Activated naive CD8-positive, alpha-beta T cell treated with anti-CD3 and anti-CD28 coated beads, Interleukin-2, amount 50 U/mL, for 24 hours (primary cell): ENCODE measurements around the gene PPP1R14C.

ENCODE experiments used
- ATAC-seq: fragments of 150-1000 bp; cut with Tn5 transposase; one replicate; pipeline ENCODE4 v1.10.0; 2021
- DNase-seq: peaks from one replicate; pipeline ENCODE4 v3.0.0; 2021
- H3K27ac Mint-ChIP-seq: one replicate; pipeline ENCODE4 v1.8.0; 2021; ENCODE audit warnings: mild to moderate bottlenecking, mixed read lengths
- H3K27me3 Mint-ChIP-seq: one replicate; pipeline ENCODE4 v1.8.0; 2021; ENCODE audit warnings: mixed read lengths
- H3K36me3 Mint-ChIP-seq: one replicate; pipeline ENCODE4 v1.8.0; 2021; ENCODE audit warnings: low read depth, mixed read lengths
- H3K4me1 Mint-ChIP-seq: one replicate; pipeline ENCODE4 v1.8.0; 2021; ENCODE audit warnings: mixed read lengths
- H3K4me3 Mint-ChIP-seq: one replicate; pipeline ENCODE4 v1.8.0; 2021; ENCODE audit warnings: mild to moderate bottlenecking, moderate library complexity, mixed read lengths
- H3K9me3 Mint-ChIP-seq: one replicate; pipeline ENCODE4 v1.8.0; 2021; ENCODE audit warnings: mixed read lengths

Gene PPP1R14C

DNA sequence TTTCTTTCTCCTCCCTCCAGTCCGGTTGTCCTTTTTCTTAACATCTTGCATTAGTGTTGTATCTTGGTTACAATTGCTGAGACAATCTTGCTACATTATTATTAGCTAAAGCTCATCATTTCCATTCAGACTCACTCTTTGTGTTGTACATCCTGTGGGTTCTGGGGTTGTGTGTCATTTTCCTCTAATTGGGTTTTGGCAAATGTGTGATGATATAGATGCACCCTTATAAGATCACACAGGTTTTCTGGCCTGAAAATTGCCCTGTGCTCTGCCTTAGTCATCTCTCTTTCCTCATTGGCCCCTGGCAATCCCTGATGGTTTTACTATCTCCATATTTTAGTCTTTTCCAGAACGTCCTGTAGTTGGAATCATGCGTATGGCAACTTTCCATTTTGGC is 60.1 kb downstream of the PPP1R14C start:
- DNase-seq (no peak), ATAC-seq (peak; percentile 64)
- H3K9me3 Mint-ChIP-seq, result no peaks in the 10 kb centered on the region
- no peaks in the 10 kb centered on the region for H3K36me3 Mint-ChIP-seq
- H3K4me1 Mint-ChIP-seq, result peaks cover 7% of the 10 kb centered on the region
- peaks cover 9% of the 10 kb centered on the region for H3K27me3 Mint-ChIP-seq
- H3K4me3 Mint-ChIP-seq, result no peak overlapping the region
- H3K27ac Mint-ChIP-seq, result peak overlapping the region; percentile 63

DNA sequence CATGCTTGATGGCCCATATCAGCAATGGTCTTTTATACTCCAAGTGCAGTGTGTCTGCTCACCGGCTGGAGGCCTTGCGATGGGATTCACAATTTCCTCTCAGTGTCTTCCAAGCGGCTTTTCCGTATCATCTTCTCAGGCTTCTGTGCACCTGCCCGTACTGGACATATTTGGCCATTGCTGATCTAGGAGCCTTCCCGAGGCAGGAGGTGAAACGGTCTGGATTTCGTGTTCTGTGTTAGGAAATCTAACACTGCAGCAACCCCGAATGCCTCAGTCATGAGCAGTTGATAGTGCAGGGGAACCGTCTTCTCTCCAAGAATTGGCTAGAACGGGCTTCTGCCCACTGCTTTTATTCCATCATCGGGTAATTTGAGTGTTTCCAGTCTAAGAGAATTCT is 60.5 kb downstream of the PPP1R14C start:
- Mint-ChIP-seq H3K9me3 (no peaks in the 10 kb centered on the region), H3K27ac (no peak overlapping the region), H3K4me3 (no peak overlapping the region), H3K27me3 (peaks cover 9% of the 10 kb centered on the region), H3K36me3 (no peaks in the 10 kb centered on the region), H3K4me1 (peaks cover 7% of the 10 kb centered on the region)
- DNase-seq, result no peak
- no peak for ATAC-seq

DNA sequence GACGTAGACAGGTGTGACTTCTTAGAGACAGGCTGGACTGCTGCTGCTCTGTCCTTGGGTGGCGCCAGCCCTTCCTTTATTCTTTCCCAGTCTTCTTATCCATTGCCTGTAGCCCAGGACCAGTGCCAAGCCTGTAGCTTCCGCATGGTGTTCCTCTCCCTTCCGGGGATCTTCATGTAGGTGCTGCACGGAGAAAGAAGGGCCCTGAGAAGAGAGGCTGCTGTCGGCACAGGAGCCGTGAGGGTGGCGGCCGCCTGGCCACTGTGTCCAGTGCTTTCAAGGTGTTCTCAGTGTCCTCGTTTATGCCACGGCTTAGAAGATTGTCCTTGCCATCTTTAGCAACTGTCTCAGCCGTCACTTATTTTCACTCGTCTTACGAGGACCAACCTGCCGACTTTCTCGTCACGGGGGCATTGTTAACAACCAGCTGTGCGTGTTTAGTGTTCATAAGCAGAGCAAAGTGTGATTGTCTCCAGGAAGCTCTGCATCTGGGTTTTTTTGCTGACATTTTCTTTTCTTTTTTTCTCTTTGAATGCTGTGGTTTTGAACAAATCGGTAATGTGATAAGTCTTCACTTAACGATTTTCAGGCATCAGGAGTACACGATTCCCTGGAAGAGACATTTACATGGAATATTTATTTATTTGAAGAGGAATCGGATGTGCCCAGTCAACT is 61.2 kb downstream of the PPP1R14C start:
- no peak overlapping the region for H3K27ac Mint-ChIP-seq
- DNase-seq (no peak), ATAC-seq (no peak)
- no peaks in the 10 kb centered on the region for H3K36me3 Mint-ChIP-seq
- H3K4me1 Mint-ChIP-seq, result peaks cover 7% of the 10 kb centered on the region
- peaks cover 9% of the 10 kb centered on the region for H3K27me3 Mint-ChIP-seq
- no peak overlapping the region for H3K4me3 Mint-ChIP-seq
- no peaks in the 10 kb centered on the region for H3K9me3 Mint-ChIP-seq

DNA sequence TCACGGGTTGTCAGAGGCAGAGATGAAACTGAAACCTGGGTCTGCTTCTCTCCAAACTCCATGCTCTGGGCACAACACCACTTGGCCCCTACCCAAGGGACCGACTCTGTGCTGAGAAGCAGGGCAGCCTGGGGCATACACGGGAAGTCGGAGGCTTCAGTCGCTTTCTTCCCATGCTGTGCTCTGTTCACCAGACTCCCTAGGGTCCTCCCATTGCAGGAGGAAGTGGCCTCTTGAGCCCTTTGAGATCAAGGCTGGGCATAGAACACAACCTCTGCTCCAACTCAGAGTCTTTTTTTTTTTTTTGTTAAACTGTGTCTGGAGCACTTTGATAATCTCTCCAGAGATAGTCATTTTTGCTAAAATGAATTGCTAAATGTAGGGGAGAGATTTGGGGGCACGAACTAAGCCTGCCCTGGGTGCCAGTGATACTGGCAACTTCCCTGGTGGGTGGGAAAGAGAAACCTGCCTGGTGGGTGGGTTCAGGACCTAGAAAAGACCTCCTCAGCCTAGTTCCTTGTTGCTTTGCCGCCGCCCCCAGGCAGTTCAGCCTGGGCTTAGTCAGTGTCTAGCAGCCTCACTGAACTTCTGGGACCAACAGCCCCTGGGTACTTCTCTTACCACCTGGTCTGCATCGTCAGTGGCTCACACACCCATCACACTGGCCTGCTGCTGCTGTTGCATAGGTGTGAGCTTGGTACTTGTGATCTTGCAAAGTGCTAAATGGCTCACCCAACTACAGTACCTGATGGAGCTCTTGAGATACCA is 62.0 kb downstream of the PPP1R14C start:
- Mint-ChIP-seq H3K4me3 (no peak overlapping the region), H3K9me3 (no peaks in the 10 kb centered on the region), H3K36me3 (no peaks in the 10 kb centered on the region), H3K27ac (no peak overlapping the region), H3K4me1 (peaks cover 7% of the 10 kb centered on the region), H3K27me3 (peaks cover 9% of the 10 kb centered on the region)
- no peak for ATAC-seq
- DNase-seq, result no peak

DNA sequence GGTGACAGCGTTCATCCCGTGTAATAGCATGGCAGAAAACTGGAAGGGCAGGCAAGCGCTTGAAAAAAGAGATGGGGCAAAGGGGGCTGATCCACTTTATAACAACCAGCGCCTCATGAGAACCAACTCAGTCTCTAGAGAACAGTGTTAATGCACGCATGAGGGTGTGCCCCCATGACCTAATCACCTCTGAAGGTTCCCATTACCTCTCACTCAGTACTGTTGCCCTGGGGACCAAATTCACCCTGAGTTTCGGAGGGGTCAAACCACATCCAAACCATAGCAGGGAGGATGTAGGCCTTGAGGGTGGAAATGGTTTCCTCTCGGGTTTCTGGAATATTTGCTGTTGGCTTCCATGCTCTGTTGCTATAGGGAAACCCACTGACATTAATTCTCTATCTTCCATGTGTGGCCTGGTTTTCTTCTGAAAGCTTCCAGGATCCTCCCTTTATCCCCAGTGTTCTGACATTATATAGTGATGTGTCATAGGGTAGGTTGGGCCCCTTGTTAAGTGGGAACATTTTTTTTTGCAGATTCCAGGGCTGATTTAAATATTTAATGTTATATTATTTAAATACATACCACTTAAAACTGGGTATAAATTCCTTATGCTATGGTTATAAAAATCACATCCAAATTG is 65.2 kb downstream of the PPP1R14C start:
- DNase-seq (no peak), ATAC-seq (no peak)
- Mint-ChIP-seq H3K27ac (no peak overlapping the region), H3K4me1 (peaks cover 6% of the 10 kb centered on the region), H3K9me3 (no peaks in the 10 kb centered on the region), H3K4me3 (no peak overlapping the region), H3K27me3 (peaks cover 5% of the 10 kb centered on the region), H3K36me3 (no peaks in the 10 kb centered on the region)

DNA sequence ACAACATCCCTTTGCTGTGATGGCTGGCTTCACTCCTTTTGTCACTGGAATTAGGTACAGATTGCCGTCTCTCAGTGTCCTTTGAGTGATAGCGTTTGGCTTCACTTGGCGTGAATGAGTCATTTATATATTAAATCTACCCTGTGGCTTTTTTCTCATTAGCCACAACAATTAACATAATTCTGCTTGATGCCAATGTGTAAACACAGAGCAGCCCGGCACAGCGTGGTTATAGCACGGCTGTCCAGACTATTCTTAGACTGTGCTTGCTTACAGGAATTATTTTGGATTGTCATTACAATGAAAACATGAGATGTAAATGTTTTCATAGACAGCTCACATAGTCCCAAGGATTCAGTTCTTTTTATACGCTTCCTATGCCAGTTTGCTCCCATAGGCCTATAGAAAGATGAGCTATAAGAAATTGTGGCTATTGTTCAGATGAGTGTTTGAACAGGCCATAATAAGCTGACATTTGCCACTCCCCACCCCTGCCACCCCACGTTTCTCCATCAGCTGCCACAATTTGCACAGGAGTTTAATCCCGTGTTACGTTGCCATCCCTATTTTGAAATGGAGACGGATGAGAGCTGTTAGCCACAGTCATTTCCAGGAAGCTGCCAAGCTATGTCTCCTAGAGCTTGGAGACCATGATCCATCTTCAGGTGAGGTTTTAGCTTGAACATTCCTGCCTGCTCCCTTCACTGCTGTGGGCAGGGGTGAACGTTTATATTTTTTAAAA is 65.9 kb downstream of the PPP1R14C start:
- no peak for ATAC-seq

DNA sequence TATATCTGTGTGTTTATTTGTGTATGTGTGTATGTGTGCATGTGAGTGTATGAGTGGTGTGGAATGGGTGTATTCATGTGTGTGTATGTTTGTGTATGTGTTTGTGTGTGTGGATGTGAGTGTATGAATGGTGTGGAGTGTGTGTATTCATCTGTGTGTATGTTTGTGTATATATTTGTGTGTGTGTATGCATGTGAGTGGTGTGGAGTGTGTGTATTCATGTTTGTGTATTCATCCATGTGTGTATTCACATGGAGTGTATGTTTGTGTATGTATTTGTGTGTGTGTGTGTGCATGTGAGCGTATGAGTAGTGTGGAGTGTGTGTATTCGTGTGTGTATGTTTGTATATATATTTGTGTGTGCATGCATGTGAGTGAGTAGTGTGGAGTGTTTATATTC is 66.6 kb downstream of the PPP1R14C start:
- no peaks in the 10 kb centered on the region for H3K9me3 Mint-ChIP-seq
- no peak overlapping the region for H3K27ac Mint-ChIP-seq
- ATAC-seq (no peak), DNase-seq (no peak)
- peaks cover 3% of the 10 kb centered on the region for H3K4me1 Mint-ChIP-seq
- H3K27me3 Mint-ChIP-seq, result peaks cover 3% of the 10 kb centered on the region
- no peaks in the 10 kb centered on the region for H3K36me3 Mint-ChIP-seq
- no peak overlapping the region for H3K4me3 Mint-ChIP-seq

More for the DNA sequence above, 65.9 kb downstream of the PPP1R14C start:
- no peak for DNase-seq
- Mint-ChIP-seq H3K9me3 (no peaks in the 10 kb centered on the region), H3K36me3 (no peaks in the 10 kb centered on the region), H3K4me1 (peaks cover 3% of the 10 kb centered on the region), H3K27ac (no peak overlapping the region), H3K4me3 (no peak overlapping the region), H3K27me3 (peaks cover 4% of the 10 kb centered on the region)

DNA sequence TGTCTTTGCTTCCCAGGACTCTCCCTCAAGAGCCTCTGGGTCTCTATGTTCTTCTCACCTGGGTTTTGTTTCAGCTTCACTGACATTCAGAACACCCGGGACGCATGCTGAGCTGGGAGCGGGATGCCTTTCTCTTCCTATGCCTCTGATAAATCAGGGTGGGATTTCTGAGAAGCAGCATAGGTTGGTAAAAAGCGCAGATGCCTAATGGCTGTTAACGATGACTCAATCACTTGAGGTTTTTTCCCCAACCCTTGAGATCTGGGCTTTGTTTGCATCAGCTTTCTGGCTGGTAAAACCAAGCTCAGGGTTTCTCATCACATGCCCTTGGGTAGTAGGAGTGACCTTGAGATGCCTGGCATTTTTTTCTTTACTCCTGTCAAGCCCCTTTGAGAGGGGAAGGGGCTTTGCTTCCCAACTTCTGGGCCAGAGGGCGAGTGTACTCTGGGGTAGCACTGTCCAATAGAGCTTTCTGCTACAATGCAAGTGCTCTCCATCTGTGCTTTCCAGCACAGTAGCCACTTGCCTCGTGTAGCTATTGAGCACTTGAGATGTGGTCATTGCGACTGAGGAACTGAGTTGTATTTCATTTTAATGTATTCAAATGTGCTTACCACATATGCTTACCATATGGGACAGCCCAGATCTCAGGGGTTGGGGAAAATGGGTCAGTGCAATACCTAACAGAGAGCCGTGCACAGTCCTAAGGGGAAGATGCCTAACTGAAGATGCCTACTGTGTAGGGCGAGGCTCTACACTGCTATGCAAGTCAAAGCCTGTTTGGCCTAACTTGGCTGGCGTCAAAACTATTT is 69.1 kb downstream of the PPP1R14C start:
- DNase-seq, result no peak
- no peak overlapping the region for H3K27ac Mint-ChIP-seq
- peaks cover 3% of the 10 kb centered on the region for H3K4me1 Mint-ChIP-seq

DNA sequence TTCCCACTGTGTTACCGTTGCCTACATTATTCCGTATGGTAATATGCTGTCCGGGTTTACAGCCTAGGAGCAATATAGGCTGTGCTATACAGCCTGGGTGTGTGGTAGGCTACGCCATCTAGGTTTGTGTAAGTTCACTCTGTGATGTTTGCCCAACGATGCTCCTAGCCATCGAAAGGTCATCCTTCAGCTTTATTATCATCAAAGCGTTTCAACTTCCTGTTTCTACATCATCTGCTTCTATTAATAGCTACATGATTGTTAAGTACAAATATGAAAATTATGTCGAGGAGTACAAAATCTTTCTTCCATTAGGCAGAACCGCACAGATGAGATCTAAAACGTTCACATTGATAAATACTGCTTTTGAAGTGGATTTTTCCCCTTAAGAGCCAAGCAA is 69.9 kb downstream of the PPP1R14C start:
- ATAC-seq (no peak), DNase-seq (no peak)
- Mint-ChIP-seq H3K4me3 (no peak overlapping the region), H3K27ac (no peak overlapping the region), H3K27me3 (peaks cover 7% of the 10 kb centered on the region), H3K4me1 (peaks cover 3% of the 10 kb centered on the region), H3K9me3 (no peaks in the 10 kb centered on the region), H3K36me3 (no peaks in the 10 kb centered on the region)

More for the DNA sequence above, 69.1 kb downstream of the PPP1R14C start:
- ATAC-seq, result no peak
- H3K4me3 Mint-ChIP-seq, result no peak overlapping the region
- no peaks in the 10 kb centered on the region for H3K36me3 Mint-ChIP-seq
- H3K27me3 Mint-ChIP-seq, result peaks cover 7% of the 10 kb centered on the region
- no peaks in the 10 kb centered on the region for H3K9me3 Mint-ChIP-seq

DNA sequence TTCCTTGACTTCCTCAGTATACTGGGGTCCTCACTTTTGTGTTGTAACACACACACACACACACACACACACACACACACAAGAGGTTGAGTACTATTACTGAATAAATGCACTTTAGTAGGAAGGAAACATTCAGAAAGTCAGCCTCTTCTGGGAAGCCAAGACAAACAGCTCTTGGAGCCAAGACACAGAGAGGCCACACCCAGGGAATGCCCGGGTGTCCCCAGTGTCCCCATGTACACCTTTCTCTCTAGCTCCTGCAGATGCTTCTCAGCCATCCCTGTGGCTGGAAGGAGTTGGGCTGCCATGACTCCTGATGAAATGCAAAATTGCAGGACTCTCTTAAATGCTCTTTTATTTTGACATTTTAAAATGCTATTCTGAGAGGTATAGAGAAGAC is 70.5 kb downstream of the PPP1R14C start:
- H3K27ac Mint-ChIP-seq, result no peak overlapping the region
- peaks cover 3% of the 10 kb centered on the region for H3K4me1 Mint-ChIP-seq
- H3K9me3 Mint-ChIP-seq, result no peaks in the 10 kb centered on the region

DNA sequence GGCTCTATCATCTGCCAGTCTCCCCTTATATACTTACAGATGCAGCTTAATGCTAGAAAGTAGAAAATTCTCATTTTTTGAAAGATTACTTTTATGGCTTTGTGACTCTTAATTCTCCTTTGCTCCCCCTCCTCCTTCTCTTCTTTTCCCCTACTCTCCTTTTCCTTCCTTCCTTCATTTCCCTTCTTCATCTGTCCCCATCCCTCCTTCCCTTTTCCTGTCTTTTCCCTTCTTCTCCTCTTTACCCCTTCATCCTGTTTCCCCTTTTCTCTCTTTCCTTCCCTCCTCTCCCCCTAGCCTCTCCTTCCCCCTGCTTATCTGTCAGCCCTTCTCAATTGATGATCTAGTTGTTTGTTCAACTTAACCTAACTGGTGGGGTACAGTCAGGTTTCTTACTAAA is 71.5 kb downstream of the PPP1R14C start:
- ATAC-seq (no peak), DNase-seq (no peak)
- Mint-ChIP-seq H3K4me3 (no peak overlapping the region), H3K9me3 (no peaks in the 10 kb centered on the region), H3K27me3 (peaks cover 7% of the 10 kb centered on the region), H3K27ac (no peak overlapping the region), H3K36me3 (no peaks in the 10 kb centered on the region), H3K4me1 (peaks cover 3% of the 10 kb centered on the region)

More for the DNA sequence above, 70.5 kb downstream of the PPP1R14C start:
- ATAC-seq (no peak), DNase-seq (no peak)
- Mint-ChIP-seq H3K36me3 (no peaks in the 10 kb centered on the region), H3K4me3 (no peak overlapping the region), H3K27me3 (peaks cover 7% of the 10 kb centered on the region)

DNA sequence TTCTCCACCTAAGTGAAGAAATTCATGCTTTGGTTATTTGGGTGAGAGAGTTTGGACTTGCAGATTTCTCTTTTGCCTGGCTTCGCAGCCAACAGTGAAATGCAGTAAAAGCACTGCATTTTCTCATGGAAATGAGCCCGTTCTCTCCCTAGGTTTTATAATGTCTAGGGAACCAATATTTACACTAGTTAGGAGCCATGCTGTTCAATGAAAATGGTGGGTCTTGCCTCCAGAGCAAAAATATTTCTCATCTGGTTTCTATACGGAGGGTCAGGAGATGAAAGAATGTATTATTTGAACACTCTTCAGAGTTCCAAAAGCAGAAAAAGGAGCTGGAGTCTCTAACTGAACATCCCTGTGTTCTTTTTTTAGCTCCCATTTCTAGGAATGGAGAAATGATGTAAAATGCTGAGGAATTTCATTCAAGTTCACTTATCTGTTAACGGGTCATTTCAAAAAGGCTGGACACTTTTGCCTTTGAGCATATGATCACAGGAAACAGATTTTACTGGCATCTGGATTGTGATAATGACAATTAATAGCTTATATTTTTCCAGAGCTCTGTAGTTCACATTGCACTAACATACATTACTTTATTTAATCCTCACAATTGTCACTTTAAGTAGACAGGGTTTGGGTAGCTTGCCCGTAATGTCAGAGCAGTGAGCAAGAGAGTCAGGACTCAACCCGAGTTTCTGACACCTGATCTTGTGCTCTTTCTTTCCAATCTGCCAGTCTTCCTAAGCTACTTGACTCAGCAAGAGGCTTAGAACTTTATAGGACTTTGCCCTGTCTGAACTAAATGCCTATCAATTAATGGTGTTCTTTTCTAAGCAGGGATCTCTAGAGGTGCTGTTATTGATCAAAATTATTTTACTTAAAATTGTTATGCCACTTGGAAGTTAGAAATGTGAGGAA is 78.0 kb downstream of the PPP1R14C start:
- H3K4me1 Mint-ChIP-seq, result no peaks in the 10 kb centered on the region
- H3K9me3 Mint-ChIP-seq, result no peaks in the 10 kb centered on the region
- no peak overlapping the region for H3K4me3 Mint-ChIP-seq
- H3K27ac Mint-ChIP-seq, result no peak overlapping the region
- peaks cover 20% of the 10 kb centered on the region for H3K27me3 Mint-ChIP-seq
- no peaks in the 10 kb centered on the region for H3K36me3 Mint-ChIP-seq
- DNase-seq (no peak), ATAC-seq (no peak)

DNA sequence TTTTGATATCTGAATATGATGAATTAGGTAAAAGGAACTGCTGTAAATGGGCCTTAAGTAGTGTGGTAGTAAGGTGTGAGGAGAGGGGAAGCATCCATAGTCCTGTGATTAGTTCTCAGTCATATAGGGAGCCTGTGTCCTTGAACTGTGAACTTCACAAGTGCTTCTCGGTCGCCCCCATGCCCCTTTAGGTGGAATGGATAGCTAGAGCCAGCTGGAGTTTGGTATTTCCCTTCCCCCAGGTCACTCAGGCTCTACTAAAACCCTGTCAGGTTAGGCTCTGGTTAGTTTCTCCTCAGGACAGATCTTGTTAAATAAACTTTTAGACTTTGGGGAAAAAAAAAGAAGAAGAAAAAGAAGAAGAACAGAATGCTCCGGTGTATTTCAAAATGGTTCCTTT is 82.0 kb downstream of the PPP1R14C start:
- no peak for DNase-seq
- Mint-ChIP-seq H3K36me3 (no peaks in the 10 kb centered on the region), H3K27me3 (peaks cover 29% of the 10 kb centered on the region)

More for the DNA sequence above, 82.0 kb downstream of the PPP1R14C start:
- Mint-ChIP-seq H3K27ac (no peak overlapping the region), H3K4me3 (no peak overlapping the region), H3K4me1 (no peaks in the 10 kb centered on the region), H3K9me3 (no peaks in the 10 kb centered on the region)
- no peak for ATAC-seq
